Activated CD4-positive, alpha-beta T cell treated with anti-CD3 and anti-CD28 coated beads, Interleukin-2, amount 50 U/mL, for 48 hours (primary cell): ENCODE data around the gene DCAF4.
"Not testable (repeated sequence)": the region's sequence is repeated elsewhere in the genome, so short reads cannot be mapped to it uniquely, and the experiment has no call there.

ENCODE experiments used
- DNase-seq, 2 experiments: peaks; one replicate each; pipeline ENCODE4 v3.0.0-alpha.2; 2020

Gene DCAF4

DNA sequence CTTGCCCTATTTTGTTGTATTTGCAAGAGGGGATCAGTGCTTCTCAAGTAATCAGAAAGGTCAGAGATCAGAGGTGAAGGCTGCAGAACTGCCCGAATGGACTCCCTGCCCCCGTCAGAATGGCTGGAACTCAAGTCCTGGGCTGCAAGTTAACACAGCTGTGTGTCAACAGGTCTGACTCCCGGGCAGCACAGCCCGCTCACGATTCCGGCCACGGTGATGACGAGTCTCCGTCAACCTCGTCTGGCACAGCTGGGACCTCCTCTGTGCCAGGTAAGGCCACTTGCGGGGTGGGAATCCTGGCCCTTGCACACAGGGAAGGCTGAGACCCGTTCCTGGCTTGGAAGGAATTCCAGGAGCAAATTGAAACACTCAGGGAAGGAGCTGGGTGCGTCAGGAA lies 13.4 kb downstream of the DCAF4 start:
- DNase-seq = no peak

DNA sequence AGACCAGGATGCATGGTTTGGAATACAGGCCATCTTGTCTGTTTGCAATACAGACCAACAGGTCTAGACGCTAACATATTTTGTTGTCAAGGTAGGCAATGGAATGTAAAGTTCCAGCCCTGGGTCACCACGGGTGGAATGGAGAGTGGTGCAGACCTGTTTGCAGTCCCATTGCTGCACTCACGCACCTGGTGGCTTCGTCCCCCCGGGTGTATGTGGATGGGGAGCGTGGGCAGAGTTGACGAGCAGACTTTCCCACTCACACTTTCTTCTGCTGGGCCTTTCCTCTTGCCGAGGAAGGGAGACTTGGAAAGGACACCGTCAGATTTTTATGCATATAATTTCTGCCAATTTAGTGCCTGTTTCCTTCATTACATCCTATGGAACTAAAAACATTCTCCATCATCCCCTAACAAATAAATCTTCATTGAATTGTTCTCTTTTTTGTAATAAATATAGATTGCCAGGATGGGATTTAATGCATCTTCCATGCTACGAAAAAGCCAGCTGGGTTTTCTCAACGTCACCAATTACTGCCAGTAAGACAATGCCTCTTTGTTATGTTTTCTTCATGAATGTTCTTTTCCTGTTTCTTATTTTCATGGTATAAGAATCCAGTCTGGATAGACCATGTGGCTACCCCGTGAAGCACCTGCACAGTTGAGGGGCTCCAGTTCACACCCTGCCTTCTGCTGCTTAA lies 15.2 kb downstream of the DCAF4 start:
- DNase-seq = no peak

DNA sequence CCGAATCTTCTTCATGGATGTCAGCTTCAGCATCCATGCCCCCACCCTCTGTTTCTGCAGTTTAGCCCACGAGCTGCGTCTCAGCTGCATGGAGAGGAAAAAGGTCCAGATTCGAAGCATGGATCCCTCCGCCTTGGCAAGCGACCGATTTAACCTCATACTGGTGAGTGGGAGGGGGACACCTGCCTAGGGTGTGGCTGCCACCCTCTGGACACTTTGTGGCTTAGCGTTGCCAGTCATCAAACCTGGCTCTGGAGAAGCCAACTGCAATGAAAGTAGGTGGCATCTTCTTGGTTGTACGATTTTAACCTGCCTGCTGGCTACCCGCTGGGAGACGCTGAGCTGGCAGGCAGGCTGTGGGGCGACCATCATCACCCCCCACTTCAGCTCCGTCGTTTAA lies 16.7 kb downstream of the DCAF4 start:
- no peak for DNase-seq

DNA sequence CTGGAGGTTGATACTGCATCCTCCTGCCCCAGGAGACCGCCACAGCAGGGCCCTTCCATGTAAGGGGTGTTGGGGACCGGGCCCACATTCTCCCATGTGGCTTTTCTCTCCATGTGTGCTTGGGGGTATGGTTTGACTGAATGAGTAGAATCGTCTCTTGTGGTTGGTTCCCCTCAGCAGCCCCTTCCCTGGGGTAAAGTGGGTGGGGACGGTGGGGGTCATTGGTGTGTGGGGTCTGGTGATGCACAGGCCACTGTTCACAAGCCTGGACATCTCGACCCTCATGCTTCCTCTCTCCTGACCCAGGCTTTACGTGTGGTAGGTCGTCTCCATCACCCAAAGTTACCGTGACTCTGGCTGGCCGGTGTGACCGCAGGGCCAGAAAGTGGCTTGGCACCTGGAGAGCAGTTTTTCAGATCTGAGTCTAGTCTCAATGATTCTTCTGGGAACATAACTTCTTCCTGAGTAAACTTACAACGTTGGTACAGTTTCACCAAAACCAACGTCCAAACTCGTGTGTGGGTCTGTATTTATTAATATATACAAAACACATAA lies 17.7 kb downstream of the DCAF4 start:
- no peak for DNase-seq

DNA sequence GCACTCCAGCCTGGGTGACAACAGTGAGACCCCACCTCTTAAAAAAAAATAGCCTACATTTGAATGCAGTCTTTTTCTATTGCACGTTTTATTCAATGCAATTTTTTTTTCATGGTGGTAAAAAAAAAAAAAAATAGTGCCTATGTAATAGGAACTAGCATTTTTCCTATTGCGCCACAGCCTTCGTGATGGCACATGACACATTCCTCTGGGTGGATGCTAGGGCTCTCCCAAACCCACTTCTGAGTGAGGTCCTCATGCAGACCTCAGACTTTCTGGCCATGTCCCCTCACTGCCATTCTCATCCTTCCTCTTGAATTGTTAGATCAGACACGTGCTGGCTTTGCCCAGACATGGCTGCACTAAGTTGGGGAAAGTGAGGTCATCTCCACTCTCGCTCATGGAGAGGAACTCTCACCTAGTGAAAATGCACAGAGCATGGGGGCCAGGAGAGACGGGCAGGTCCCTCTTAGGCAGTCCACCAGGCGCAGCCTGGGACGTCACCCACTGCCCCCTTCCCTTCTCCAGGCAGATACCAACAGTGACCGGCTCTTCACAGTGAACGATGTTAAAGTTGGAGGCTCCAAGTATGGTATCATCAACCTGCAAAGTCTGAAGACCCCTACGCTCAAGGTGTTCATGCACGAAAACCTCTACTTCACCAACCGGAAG lies 19.2 kb downstream of the DCAF4 start:
- DNase-seq = no peak

DNA sequence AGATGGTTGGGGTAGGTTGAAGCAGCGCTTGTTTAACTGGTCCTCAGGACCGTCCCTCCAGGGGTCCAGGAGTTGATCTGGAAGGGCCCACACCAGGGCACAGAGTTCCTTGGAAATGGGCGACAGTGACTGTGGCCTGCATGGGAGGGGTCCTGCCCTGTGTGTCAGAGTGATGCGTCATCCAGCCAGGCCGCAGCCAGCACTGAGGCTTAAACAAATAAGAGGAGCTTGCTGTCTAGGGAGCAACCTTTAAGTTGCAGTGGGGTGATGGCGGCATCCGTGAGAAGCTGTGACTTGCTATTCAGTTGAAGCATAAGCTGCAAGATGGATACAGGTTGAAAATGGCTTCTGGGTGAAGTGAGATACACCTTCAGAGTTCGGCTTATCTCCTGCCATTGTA lies 20.2 kb downstream of the DCAF4 start:
- DNase-seq = no peak

DNA sequence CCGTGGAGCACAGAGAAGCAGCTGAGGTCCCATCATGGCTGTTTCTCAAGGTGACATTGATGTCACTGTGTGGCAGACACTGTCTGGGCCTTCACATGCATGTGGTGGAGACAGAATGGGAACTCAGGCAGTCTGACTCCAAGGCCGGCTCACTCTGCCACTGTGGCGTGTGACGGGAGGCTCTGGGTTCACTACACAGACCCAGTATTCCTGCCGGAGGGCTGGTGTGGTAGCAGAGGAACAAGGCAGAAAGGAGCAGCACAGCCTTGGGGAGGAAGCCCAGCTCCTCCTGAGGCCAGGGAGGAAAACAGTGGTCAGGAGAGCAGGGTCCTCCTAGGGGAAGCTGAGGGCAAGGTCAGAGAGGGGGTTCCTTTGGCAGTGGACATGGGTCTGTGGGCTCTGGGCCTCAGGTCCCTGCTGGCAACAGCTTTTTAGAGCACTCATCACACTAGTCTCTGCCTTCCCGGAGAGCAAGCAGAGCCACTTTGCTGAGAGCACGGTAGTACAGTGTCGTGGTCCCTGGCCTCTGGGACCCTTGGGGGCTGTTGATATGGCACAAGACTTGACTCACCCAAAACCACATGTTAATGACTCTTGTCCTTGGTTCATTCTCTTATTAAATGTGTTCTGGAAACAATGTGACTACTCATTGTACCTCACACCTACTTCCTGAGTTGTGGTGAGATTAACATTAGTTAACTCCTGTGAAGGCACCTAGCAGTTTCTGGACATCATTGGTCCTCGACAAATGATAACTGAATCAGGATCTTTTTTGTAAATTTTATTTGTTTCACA lies 21.3 kb downstream of the DCAF4 start:
- no peak for DNase-seq

DNA sequence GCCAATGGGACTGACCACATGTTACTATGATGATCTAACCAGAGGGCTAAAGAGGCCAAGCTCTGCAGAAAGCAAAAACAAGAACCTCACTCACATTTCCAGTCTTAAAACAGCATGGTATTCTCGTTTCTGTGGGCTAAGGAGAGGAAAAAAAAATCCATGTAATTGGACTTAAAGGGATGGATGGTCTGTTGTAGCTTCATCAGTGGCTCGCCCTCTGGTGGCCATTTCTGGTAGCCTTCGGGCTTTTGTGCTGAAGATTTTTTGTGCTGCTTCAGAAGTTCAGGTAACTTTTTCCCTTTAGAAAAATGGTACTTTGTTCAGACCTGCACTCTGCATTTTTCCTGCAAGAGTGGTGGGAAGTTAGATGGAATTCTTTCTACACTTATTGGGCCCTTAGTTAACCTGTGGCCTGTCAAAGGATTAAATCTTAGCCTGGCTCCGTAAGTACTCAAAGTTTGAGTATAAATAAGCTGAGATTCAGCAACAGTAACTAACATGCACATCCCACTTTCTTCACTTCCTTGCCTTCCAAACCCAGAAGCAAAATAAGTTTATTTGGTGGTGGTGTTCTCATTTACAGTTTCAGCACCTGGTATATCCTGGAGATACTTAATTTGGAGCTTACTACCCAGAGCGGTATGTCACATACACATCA lies 22.3 kb downstream of the DCAF4 start:
- peak; percentile 73 to 76 for DNase-seq

DNA sequence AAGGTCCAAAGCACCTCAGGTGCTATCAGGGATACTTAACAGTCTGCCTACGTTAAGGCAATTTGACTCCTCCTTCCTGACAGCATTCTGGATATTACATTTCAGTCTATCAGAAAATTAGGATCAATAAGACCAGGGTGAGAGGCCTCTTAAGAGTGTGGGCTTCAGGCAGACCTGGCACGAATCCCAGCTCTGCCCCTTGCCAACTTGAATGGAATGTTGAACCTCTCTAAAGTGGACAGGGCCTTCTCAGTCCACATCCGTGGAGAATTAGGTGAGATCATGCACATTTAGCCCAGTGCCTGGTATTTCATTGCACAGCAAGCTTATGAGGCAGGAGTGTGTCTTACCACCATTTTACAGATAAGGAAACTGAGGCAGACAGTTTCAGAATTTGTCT lies 25.9 kb downstream of the DCAF4 start:
- DNase-seq = no peak

DNA sequence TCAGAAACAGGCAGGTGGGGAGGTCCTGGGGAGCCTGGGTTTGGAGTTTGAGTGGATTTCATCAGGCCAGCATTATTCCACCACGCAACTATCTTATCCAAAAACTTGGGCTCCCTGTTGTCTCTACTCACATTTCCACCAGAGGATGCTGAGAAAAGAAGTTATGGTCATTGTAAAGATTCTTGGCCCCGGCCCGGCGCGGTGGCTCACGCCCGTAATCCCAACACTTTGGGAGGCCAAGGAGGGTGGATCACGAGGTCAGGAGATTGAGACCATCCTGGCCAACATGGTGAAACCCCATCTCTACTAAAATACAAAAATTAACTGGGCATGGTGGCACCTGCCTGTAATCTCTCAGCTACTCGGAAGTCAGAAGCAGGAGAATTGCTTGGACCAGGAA lies 30.5 kb downstream of the DCAF4 start:
- DNase-seq = not testable (repeated sequence)

DNA sequence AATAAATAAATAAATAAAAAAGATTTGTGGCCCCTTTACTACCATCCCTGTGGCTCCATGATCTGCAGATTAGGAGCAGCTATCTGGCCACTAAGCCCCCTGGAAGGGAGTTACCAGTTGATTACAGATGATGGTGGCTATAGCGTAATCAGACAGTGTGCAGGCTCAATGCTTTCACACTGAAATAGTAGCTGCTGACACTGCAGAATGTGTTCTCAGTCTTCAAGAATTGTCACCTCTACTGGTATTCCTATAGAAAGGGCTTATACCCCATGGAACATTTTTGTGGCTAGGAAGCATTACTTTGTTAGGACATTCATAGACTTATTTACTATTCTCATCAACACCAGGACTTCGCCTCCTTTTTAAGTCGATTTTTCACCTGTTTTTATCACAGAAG lies 30.9 kb downstream of the DCAF4 start:
- no peak for DNase-seq

DNA sequence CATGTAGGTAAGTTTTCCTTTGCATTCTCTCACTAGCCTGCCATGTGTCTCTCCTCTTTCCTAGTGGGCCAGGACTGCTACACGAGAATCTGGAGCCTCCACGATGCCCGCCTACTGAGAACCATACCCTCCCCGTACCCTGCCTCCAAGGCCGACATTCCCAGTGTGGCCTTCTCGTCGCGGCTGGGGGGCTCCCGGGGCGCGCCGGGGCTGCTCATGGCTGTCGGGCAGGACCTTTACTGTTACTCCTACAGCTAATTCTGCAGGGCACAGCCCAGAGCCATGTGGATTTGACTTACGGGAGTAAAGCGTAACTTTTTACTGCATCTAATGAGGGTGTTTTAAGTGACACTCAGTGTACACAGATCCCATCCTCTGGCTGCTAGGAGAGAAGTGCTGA lies 32.3 kb downstream of the DCAF4 start:
- no peak for DNase-seq

DNA sequence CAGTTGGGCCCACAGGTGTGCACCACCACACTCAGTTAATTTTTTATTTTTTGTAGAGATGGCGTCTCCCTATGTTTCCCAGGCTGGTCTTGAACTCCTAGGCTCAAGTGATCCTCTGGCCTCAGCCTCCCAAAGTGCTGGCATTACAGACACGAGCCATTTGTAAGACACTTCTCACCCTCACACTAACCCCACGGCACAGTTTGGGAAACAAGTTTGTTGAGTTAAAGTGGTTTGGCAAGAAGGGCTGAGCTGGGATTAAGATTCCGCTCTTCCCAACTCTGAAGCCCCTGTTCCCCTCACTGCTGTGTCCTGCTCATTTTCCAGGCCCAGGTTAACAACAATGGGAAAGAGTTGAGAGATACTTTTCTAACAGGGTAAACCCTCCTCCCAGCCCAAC lies 34.8 kb downstream of the DCAF4 start:
- DNase-seq = not testable (repeated sequence)

DNA sequence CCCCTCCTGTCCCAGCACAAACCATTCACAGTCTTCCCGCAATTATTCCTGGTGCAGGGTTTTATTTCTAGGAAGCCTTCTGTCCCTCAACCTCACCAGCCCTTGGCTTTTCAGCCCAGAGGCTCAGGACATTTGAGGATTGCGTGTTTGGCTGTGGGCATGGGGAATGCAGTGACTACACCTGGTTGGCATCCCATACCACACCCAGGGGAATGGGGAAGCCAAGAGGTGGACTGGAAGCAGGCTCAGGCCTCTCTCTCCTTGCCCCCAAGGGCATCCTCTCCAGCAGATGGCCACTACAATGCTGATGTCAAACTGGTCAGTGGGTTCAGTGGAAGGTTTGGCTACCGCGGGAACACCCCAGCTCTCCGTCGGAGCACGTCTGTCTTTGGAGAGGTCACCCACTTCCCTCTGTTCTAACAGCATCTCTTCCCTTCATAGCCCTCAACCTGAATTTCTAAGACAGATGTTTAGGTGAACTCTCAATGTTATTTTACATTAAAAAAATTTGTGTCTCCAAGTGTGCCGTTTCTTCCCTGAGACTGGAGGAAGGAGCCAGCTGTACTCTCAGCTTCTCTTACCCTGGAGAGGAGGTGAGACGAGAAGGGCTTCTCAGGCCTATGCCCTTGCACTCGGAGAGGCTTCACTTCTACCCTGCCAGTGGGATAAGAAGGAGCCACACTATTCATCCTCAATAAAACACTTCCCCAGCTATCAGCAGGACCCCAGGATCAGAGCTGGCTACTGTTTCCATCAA lies 35.5 kb downstream of the DCAF4 start:
- no peak for DNase-seq

DNA sequence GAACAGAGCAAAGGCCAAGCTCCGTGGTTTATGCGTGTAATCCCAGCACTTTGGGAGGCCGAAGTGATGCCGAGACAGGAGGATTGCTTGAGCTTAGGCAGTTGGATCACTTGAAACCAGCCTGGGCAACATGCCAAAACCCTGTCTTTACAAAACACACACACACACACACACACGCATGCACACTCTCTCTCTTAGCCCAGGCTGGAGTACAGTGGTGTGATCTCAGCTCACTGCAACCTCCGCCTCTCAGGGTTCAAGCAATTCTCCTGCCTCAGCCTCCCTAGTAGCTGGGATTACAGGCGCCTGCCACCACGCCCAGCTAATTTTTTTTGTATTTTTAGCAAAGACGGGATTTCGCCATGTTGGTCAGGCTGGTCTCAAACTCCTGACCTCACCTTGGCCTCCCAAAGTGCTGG lies 36.1 kb downstream of the DCAF4 start:
- not testable (repeated sequence) for DNase-seq

DNA sequence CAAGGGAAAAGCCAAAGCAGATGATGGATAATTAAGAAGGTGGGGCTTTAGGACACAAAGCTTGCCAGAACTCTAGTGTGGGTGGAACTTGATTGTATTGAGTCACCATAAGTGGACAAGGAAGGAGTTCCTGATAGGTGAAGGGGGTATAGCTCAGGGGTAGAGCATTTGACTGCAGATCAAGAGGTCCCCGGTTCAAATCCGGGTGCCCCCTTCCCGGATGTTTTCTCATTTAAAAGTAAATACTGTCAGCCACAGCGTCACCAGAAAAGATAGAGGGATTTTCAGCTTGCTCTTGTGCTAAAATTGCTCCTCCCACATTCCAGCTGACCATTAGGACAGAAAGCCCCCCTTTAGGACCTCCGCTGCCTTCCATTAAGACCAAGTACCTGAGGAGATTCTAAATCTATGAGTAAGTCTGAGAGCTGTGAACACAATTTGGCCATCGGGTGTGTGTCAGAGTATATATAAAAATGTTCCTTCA lies 36.6 kb downstream of the DCAF4 start:
- no peak for DNase-seq

DNA sequence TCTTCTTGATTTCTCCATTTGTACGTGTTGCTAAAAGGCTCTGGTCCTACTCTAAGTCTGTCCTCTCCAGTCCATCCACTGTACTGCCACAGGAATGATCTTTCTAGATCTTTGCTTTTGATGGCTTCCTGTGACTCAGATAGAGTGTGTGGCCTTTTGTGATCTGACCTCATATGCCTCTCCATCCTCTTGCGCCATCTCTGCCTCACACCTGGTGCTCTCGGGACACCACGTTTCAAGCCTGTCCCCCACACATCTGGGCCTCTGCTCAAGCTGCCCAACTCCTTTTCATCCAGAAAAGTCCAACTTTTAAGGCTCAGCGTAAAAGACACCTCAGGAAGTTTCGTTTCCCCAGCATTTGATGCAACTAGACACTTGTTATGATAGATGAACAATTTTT lies 39.0 kb downstream of the DCAF4 start:
- DNase-seq = no peak

DNA sequence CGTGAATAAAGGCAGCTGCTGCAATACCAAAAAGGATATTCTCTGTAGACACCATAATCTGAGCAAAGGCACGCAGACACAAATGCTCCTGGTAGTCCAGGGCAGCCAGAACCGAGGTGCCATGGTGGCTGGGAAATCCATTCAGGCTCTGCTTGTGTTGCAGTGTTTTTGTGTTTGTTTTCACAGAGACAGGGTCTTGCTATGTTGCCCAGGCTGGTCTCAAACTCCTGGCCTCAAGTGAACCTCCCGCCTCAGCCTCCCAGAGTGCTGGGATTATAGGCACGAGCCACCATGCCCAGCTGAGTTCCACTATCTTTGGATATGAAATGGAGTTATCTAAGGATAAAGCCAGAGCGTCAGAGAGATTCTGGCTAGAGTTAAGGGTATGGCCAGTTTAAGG lies 39.8 kb downstream of the DCAF4 start:
- no peak for DNase-seq

DNA sequence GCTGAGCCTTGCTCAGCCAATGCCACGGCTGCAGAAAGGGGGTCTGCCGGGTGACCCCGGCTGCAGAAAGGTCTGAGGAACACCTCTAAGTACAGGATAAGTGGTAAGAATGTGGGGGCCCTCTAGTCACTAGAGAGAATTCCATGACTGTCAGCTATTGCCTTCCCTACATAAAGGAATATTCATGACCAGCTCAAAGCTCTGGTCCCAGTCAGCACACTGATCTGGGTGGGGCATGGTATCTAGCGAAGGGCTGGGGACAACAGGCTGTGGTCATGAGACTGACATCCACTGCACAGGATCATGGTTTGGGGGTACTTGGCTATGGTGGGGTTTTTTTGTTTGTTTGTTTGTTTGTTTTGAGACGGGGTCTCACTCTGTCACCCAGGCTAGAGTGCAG lies 42.1 kb downstream of the DCAF4 start:
- DNase-seq = no peak

DNA sequence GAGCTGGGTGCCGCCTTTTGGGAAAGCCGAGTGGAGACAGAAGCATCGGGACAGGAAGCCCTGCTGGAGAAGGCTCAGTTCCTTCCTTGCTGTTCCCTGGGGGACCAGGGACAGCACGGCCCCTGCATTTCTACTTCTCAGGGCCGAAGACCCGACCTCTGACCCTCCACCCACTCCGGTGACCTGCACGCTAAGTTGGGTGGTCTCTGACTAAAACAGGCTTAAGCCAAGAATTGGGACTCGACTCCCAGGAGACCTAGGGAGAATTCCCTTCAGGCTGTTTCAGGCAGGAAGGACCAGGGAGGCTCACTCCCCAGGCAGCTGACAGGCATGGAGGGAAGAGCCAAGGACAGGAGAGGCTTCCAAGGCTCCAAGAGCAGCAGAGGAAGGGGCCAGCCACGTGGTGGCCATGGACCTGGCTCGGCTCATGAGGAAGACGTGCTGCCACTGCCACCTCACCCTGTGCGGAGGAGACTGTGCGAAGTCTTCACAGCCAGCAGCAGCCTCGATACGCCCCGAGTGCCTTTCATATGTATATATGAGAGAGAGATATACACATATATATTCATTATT lies 43.9 kb downstream of the DCAF4 start:
- DNase-seq = no peak

DNA sequence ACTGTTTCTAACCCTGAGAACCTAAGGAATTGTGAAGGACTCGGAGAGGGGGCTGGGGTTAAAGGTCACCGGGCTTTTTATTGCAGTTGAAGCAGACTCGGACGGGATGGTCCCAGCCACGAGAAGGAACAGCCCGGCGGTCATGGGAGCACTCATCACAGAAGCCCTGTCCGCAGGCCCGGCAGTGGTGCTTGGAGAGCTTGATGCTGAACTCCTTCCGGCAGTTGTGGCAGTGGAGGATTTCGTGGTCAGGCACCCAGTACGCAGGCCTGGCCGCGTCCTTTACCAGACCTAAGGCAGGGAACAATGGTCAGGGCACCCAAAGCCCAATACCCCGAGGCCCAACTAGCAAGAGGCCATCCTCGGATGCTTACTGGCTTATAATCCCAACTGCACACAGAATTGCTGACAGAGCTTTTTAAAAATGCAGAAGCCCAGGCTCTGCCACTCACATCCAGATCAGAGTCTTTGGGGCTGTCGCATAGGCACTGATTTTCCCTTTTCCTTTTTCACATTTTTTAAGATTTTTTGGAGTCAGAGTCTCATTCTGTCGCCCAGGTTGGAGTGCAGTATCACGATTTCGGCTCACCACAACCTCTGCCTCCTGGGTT lies 44.7 kb downstream of the DCAF4 start:
- DNase-seq = no peak
